ENCODE results near the gene SLC10A7.

- no peak for TF ChIP-seq GLIS3 (CRISPR knock-in tag; IDR thresholded peaks at IDR 0.05)
- no peak for TF ChIP-seq PATZ1 (CRISPR knock-in tag; IDR thresholded peaks at IDR 0.05; ENCODE audit: borderline replicate concordance)
- TF ChIP-seq ARNTL (CRISPR knock-in tag; IDR thresholded peaks at IDR 0.05; ENCODE audit: borderline replicate concordance, low read depth): no peak
- TF ChIP-seq ZC3H10 (CRISPR knock-in tag; IDR thresholded peaks at IDR 0.05): no peak
- no peak for TF ChIP-seq PPARA (CRISPR knock-in tag; IDR thresholded peaks at IDR 0.05; ENCODE audit: borderline replicate concordance)
- TF ChIP-seq ZFP30 (CRISPR knock-in tag; IDR thresholded peaks at IDR 0.05): no peak
- TF ChIP-seq ZNF8 (CRISPR knock-in tag; IDR thresholded peaks at IDR 0.05): no peak
- TF ChIP-seq TCF4 (CRISPR knock-in tag; IDR thresholded peaks at IDR 0.05; ENCODE audit: borderline replicate concordance): no peak
- TF ChIP-seq RARB (CRISPR knock-in tag; IDR thresholded peaks at IDR 0.05): no peak
- TF ChIP-seq ZNF70 (CRISPR knock-in tag; IDR thresholded peaks at IDR 0.05): no peak
- no peak for TF ChIP-seq ISL1 (CRISPR knock-in tag; IDR thresholded peaks at IDR 0.05)
- TF ChIP-seq OSR1 (CRISPR knock-in tag; IDR thresholded peaks at IDR 0.05): no peak
- TF ChIP-seq CSDC2 (CRISPR knock-in tag; IDR thresholded peaks at IDR 0.05): no peak
- TF ChIP-seq ZFP3 (CRISPR knock-in tag; IDR thresholded peaks at IDR 0.05): no peak
Measured at GRCh38 chr4:146347822-146348221, 173.9 kb downstream of the SLC10A7 start.
